PFSK-1 (cell line): Measurements from ENCODE around the gene TFF2.

Experiments
- POLR2AphosphoS5 ChIP-seq: IDR thresholded peaks from 2 replicates; pipeline ENCODE4 v1.6.1; 2012; ENCODE audit warnings: low read depth, mild to moderate bottlenecking, control low read depth, low read length, moderate library complexity
- REST ChIP-seq, 2 experiments: IDR thresholded peaks; 2 replicates each; pipeline versions ENCODE4 v1.6.1 to v1.8.0; 2011 to 2012; ENCODE audit warnings: low read depth in 2 of 2, low read length in 2 of 2, control low read depth in 1 of 2, inconsistent platforms in 1 of 2, mild to moderate bottlenecking in 1 of 2, moderate library complexity in 1 of 2; ENCODE audit not compliant: insufficient read depth in 1 of 2
- SIN3A ChIP-seq: IDR thresholded peaks from 2 replicates; pipeline ENCODE4 v1.6.1; 2012; ENCODE audit warnings: mild to moderate bottlenecking, low read length, moderate library complexity, borderline replicate concordance; ENCODE audit not compliant: insufficient read depth
- TAF1 ChIP-seq: IDR thresholded peaks from 2 replicates; pipeline ENCODE4 v1.6.1; 2012; ENCODE audit warnings: low read length, control low read depth, borderline replicate concordance; ENCODE audit not compliant: insufficient read depth

- TF ChIP-seq TAF1 = no peak
- no peak for TF ChIP-seq POLR2AphosphoS5
- TF ChIP-seq REST (IDR thresholded peaks at IDR 0.05; ENCODE audit: insufficient read depth in 1 of 2, low read depth in 2 of 2, low read length in 2 of 2) = no peak
- TF ChIP-seq SIN3A = no peak
Measured at GRCh38 chr21:42390193-42390592, 39.4 kb upstream of the TFF2 start.
